OCI-LY1 (cell line): Measurements from ENCODE around the gene DNAH14.

Experiments
- H2AFZ ChIP-seq: fragments of 200-600 bp; sonication (generic), shearing (Covaris generic); 2 replicates; pipeline ENCODE4 v1.6.0; 2014; ENCODE audit warnings: antibody characterized with exemption, mild to moderate bottlenecking, low read length
- H3F3A ChIP-seq: fragments of 200-600 bp; sonication (generic), shearing (Covaris generic); 2 replicates; pipeline ENCODE4 v1.6.0; 2014; ENCODE audit warnings: mild to moderate bottlenecking, antibody characterized with exemption, low read length, moderate library complexity; ENCODE audit not compliant: insufficient read depth
- H3K27ac ChIP-seq: fragments of 200-600 bp; sonication (generic); 2 replicates; pipeline ENCODE4 v1.5.1; 2014; ENCODE audit warnings: low read length, mixed run types, mild to moderate bottlenecking, low read depth; ENCODE audit not compliant: poor library complexity, severe bottlenecking
- H3K27me3 ChIP-seq: fragments of 200-600 bp; sonication (generic); 2 replicates; pipeline ENCODE4 v1.6.0; 2014; ENCODE audit warnings: antibody characterized with exemption, mild to moderate bottlenecking, low read length, moderate library complexity; ENCODE audit not compliant: insufficient read depth
- H3K36me3 ChIP-seq: fragments of 200-600 bp; sonication (generic); 2 replicates; pipeline ENCODE4 v1.6.1; 2014; ENCODE audit warnings: mild to moderate bottlenecking, antibody characterized with exemption, low read length, moderate library complexity, mixed read lengths; ENCODE audit not compliant: insufficient read depth
- H3K4me1 ChIP-seq: fragments of 200-600 bp; sonication (generic); 2 replicates; pipeline ENCODE4 v1.5.1; 2014; ENCODE audit warnings: mild to moderate bottlenecking, low read length, moderate library complexity; ENCODE audit not compliant: insufficient read depth, severe bottlenecking
- H3K4me2 ChIP-seq: fragments of 200-600 bp; sonication (generic), shearing (Covaris generic); 2 replicates; pipeline ENCODE4 v1.6.1; 2014; ENCODE audit warnings: low read length
- H3K4me3 ChIP-seq: fragments of 200-600 bp; sonication (generic); 2 replicates; pipeline ENCODE4 v1.5.1; 2014; ENCODE audit warnings: low read length, low read depth, mild to moderate bottlenecking, mixed read lengths; ENCODE audit not compliant: poor library complexity, severe bottlenecking
- H3K79me2 ChIP-seq: fragments of 200-600 bp; shearing (Covaris generic); 2 replicates; pipeline ENCODE4 v1.6.1; 2016; ENCODE audit warnings: mixed run types, low read length, mixed read lengths; ENCODE audit not compliant: insufficient read depth
- H3K9ac ChIP-seq: fragments of 200-600 bp; sonication (generic), shearing (Covaris generic); 2 replicates; pipeline ENCODE4 v1.6.1; 2014; ENCODE audit warnings: mild to moderate bottlenecking, low read length, mixed read lengths
- H3K9me2 ChIP-seq: fragments of 200-600 bp; sonication (generic), shearing (Covaris generic); 2 replicates; pipeline ENCODE4 v1.6.1; 2014; ENCODE audit warnings: low read depth, mild to moderate bottlenecking, low read length, mixed read lengths
- H3K9me3 ChIP-seq: fragments of 200-600 bp; shearing (Covaris generic); 2 replicates; pipeline ENCODE4 v1.6.1; 2014; ENCODE audit warnings: low read length, mixed read lengths
- H4K20me1 ChIP-seq: fragments of 200-600 bp; sonication (generic), shearing (Covaris generic); 2 replicates; pipeline ENCODE4 v1.6.0; 2016; ENCODE audit warnings: mild to moderate bottlenecking, low read length; ENCODE audit not compliant: insufficient read depth
- EZH2 ChIP-seq: fragments of 200-600 bp; sonication (generic), shearing (Covaris generic); IDR thresholded peaks from 2 replicates; pipeline ENCODE4 v1.8.0; 2017; ENCODE audit warnings: borderline replicate concordance, mixed run types, mild to moderate bottlenecking, antibody characterized with exemption, low read length, moderate library complexity, mixed read lengths
- TF ChIP-seq, protein P1 (sequence below): fragments of 200-600 bp; sonication (generic), shearing (Covaris generic); IDR thresholded peaks from 2 replicates; pipeline ENCODE4 v1.5.1; 2017; ENCODE audit warnings: mild to moderate bottlenecking, antibody characterized with exemption, low read length, moderate library complexity, mixed read lengths

The DNAH14 gene

GRCh38 chr1:225253173-225253572, 323.7 kb downstream of the DNAH14 start:
- Histone ChIP-seq H3K9me2 (no peaks in the 10 kb centered on the region), H3K79me2 (no peaks in the 10 kb centered on the region), H3K4me2 (no peak overlapping the region), H3K9ac (no peak overlapping the region), H3K9me3 (no peaks in the 10 kb centered on the region), H3K27ac (no peak overlapping the region), H3K36me3 (no peaks in the 10 kb centered on the region), H2AFZ (no peak overlapping the region), H3F3A (no peaks in the 10 kb centered on the region), H3K4me3 (no peak overlapping the region), H3K27me3 (no peaks in the 10 kb centered on the region), H3K4me1 (no peaks in the 10 kb centered on the region), H4K20me1 (no peaks in the 10 kb centered on the region)
- TF ChIP-seq, protein P1, sequence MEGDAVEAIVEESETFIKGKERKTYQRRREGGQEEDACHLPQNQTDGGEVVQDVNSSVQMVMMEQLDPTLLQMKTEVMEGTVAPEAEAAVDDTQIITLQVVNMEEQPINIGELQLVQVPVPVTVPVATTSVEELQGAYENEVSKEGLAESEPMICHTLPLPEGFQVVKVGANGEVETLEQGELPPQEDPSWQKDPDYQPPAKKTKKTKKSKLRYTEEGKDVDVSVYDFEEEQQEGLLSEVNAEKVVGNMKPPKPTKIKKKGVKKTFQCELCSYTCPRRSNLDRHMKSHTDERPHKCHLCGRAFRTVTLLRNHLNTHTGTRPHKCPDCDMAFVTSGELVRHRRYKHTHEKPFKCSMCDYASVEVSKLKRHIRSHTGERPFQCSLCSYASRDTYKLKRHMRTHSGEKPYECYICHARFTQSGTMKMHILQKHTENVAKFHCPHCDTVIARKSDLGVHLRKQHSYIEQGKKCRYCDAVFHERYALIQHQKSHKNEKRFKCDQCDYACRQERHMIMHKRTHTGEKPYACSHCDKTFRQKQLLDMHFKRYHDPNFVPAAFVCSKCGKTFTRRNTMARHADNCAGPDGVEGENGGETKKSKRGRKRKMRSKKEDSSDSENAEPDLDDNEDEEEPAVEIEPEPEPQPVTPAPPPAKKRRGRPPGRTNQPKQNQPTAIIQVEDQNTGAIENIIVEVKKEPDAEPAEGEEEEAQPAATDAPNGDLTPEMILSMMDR, result no peak
- TF ChIP-seq EZH2, result no peak

DNA sequence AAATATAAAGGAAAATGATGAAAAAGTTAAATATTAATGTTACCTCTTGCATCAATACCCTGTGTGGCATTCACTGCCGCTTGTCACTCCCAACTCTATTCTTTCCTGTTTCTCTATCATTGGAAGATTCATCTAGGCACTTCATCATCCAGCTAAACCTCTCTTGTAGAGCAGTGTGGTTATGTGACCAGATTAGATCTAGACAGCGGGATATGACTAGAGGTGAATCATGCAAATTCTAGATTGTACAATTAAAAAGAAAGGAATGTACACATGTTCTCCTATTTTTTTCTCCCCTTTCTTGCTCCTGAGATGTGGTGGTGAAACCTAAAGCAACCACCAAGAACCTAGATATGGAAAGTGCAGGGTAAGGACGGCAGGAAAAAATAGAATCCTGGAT, 324.3 kb downstream of the DNAH14 start:
- no peaks in the 10 kb centered on the region for H3K4me1 ChIP-seq
- H3K36me3 ChIP-seq, result no peaks in the 10 kb centered on the region
- H3K4me2 ChIP-seq, result no peak overlapping the region
- H3F3A ChIP-seq, result no peaks in the 10 kb centered on the region
- no peak overlapping the region for H3K9ac ChIP-seq
- H2AFZ ChIP-seq, result no peak overlapping the region
- H3K9me2 ChIP-seq, result no peaks in the 10 kb centered on the region
- no peaks in the 10 kb centered on the region for H3K79me2 ChIP-seq
- H4K20me1 ChIP-seq, result no peaks in the 10 kb centered on the region
- H3K27me3 ChIP-seq, result no peaks in the 10 kb centered on the region
- H3K9me3 ChIP-seq, result no peaks in the 10 kb centered on the region
- no peak overlapping the region for H3K27ac ChIP-seq
- H3K4me3 ChIP-seq, result no peak overlapping the region
- TF ChIP-seq EZH2, result no peak
- TF ChIP-seq, protein P1, result no peak

DNA sequence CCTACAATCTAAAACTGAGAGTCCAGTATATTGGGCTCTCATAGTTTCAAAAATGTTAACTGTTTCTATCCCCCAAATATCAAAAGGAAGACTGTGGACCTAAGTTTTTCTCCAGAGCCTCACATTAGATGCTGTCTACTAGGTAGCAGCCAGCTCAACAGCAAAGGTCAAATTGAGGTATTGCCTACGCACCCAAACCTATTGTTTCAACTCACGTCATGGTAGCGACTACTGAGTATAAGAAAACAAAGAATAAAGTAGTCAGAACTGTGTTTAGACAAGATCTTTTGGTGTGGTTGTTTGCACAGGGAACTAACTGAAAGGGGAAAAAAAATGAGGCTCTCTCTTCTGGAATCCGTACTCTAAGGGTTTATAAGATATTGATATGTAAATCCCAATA, 325.2 kb downstream of the DNAH14 start:
- no peaks in the 10 kb centered on the region for H3K4me1 ChIP-seq

More for the DNA sequence above, 325.2 kb downstream of the DNAH14 start:
- no peaks in the 10 kb centered on the region for H3K36me3 ChIP-seq
- no peaks in the 10 kb centered on the region for H3K9me2 ChIP-seq
- no peaks in the 10 kb centered on the region for H4K20me1 ChIP-seq
- no peak for TF ChIP-seq EZH2
- TF ChIP-seq, protein P1, result no peak
- H3K27ac ChIP-seq, result no peak overlapping the region
- H3F3A ChIP-seq, result no peaks in the 10 kb centered on the region
- H2AFZ ChIP-seq, result no peak overlapping the region
- H3K4me3 ChIP-seq, result no peak overlapping the region
- no peaks in the 10 kb centered on the region for H3K27me3 ChIP-seq
- H3K9ac ChIP-seq, result no peak overlapping the region
- H3K79me2 ChIP-seq, result no peaks in the 10 kb centered on the region
- no peak overlapping the region for H3K4me2 ChIP-seq
- no peaks in the 10 kb centered on the region for H3K9me3 ChIP-seq
